HG02840 (cell line): ENCODE measurements around the gene EFCAB9.
A peak's percentile ranks its signal among the peaks of the same experiment; 100 is the strongest.
"Not testable (repeated sequence)": the region's sequence is repeated elsewhere in the genome, so short reads cannot be mapped to it uniquely, and the experiment has no call there.

ENCODE experiments used
- ATAC-seq: cut with Tn5 transposase; IDR thresholded peaks from one replicate; pipeline ENCODE4 v1.9.1; 2021; ENCODE audit warnings: mild to moderate bottlenecking, moderate library complexity, moderate number of reproducible peaks; ENCODE audit not compliant: unreplicated experiment, low FRiP score

Gene EFCAB9

GRCh38 chr5:172187118-172188032 lies 6.6 kb upstream of the EFCAB9 start:
- peak; percentile 26 for ATAC-seq

- ATAC-seq = peak; percentile 71
Observed at GRCh38 chr5:172188033-172188892, 5.7 kb upstream of the EFCAB9 start, which contains the start of gene STK10. Gene STK10, minus strand, starts transcription at chr5:172188224. Its CDS starts 182 bp downstream, at chr5:172188042.

- no peak for ATAC-seq
Observed at GRCh38 chr5:172188893-172189692, 4.9 kb upstream of the EFCAB9 start.

DNA sequence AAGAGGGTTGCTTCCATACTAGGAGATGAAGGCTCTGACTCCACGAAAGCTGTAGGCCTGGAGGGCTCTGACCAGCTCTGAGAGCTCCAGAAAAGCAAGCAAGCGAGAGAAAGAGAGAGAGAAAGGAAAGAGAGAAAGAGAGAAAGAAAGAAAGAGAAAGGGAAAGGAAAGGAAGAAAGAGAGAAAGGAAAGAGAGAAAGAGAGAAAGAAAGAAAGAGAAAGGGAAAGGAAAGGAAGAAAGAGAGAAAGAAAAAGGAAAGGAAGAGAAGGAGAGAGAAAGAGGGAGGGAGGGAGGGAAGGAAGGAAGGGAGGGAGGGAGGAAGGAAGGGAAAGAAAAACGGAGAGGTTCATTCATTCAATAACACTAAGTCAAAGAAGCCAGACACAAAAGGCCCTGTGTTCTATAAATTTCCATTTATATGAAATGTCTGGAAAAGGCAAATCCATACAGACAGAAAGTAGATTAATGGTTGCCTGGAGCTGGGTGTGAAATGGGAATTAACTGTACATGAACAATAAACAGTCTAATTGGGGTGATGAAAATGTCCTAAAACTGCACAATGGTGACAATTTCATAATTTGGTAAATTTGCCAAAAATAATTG lies 4.2 kb upstream of the EFCAB9 start:
- no peak for ATAC-seq

GRCh38 chr5:172194985-172195774 lies 1.2 kb downstream of the EFCAB9 start:
- no peak for ATAC-seq

- ATAC-seq = not testable (repeated sequence)
Observed at GRCh38 chr5:172197775-172198174, 3.8 kb downstream of the EFCAB9 start.

DNA sequence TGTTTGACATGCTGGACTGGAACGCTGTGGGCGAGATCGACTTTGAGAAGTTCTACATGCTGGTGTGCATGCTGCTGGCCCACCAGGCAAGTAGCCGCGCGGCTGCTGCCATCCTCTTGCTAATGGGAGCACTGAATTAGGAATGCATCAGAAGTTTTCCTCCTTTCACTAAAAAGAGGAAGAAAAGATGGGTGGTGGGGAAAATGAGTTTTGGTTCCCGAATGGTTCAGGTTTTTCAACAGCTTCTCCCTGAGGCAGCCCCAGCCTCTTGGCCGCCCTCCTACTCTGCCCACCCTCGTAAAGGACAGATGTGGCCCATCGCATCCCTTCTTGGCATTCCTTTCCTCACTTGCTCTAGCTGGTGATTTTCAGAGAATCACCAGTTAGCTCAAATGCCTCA lies 5.5 kb downstream of the EFCAB9 start:
- ATAC-seq = no peak

DNA sequence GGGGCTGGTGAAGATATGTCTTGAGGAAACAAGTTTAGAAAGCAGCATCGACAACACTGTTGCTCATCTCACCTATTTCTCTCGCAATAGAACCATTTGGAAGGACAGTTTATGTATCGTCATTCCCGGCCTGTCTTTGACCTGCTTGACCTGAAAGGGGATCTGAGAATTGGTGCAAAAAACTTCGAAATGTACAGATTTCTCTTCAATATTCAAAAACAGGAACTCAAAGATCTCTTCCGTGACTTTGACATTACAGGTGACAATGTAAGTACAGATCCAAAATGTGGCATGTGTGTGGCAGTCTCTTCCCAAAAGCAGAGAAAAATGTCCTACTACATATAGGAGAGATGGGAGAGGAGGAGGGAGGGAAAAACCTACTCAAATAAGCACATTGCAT lies 6.5 kb downstream of the EFCAB9 start:
- no peak for ATAC-seq

- not testable (repeated sequence) for ATAC-seq
Observed at GRCh38 chr5:172205984-172206383, 12.0 kb downstream of the EFCAB9 start.

GRCh38 chr5:172207511-172207910 lies 13.5 kb downstream of the EFCAB9 start:
- no peak for ATAC-seq

GRCh38 chr5:172209714-172210113 lies 15.7 kb downstream of the EFCAB9 start:
- no peak for ATAC-seq

- ATAC-seq = no peak
Observed at GRCh38 chr5:172211676-172212075, 17.7 kb downstream of the EFCAB9 start.

DNA sequence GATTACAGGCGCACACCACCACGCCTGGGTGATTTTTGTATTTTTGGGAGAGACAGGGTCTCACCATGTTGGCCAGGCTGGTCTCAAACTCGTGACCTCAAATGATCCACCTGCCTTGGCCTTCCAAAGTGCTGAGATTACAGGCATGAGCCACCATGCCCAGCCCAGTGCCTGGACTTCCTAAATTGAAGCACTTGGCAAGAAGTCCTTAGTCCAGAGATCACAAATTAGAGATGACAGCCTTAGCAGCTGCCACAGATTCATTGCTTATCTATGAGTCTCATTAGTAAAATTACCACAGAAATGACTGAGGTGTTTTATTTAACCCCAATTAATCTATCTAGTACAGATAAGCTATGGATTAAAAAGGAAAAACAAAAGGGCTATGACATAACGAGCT lies 19.2 kb downstream of the EFCAB9 start:
- no peak for ATAC-seq

DNA sequence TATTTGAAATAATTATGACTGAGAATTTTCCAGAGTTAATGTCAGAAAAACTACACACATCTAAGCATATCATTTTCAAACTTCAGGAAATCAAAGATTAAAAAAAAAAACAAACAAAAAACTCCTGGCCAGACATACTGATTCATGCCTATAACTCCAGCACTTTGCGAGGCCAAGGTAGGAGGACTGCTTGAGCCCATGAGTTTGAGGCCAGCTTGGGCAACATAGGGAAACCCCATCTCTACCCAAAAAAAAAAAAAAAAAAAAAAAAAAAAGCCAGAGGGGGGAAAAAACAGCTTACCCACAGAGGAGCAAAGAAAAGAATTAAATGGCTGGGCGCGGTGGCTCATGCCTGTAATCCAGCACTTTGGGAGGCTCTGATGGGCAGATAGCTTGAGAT lies 22.4 kb downstream of the EFCAB9 start:
- no peak for ATAC-seq

GRCh38 chr5:172219296-172219695 lies 25.3 kb downstream of the EFCAB9 start:
- ATAC-seq = no peak

- no peak for ATAC-seq
Observed at GRCh38 chr5:172223901-172224873, 30.2 kb downstream of the EFCAB9 start.

DNA sequence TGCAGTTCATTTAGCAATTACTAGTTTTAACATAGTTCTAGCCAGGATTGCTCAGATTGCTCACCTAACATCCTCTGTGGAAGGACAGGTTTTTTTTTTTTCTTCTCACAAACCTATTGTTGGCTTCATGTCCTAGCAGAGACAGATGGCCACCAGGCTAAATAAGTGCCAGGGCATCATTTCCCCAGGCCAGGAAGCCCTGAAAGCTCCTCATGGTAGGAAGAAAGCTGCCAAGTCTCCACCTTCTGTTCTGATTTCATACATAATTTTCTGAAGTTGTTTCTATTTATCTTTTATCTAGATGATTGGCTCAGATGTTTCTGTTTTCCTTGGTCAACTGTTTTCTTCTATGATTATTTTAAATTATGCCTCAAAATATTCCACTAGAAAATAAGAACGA lies 31.0 kb downstream of the EFCAB9 start:
- no peak for ATAC-seq

- no peak for ATAC-seq
Observed at GRCh38 chr5:172229904-172230303, 35.9 kb downstream of the EFCAB9 start.
